ENCODE data around the gene INO80E.
"Not testable (repeated sequence)": the region's sequence is repeated elsewhere in the genome, so short reads cannot be mapped to it uniquely, and the experiment has no call there.

The INO80E gene

GRCh38 chr16:29995911-29996765, at the start of gene INO80E:
INO80E (plus strand) TSS chr16:29996241; CDS start chr16:29996311, 70 bp downstream.
- peak; percentile 72 for DNase-seq

DNA sequence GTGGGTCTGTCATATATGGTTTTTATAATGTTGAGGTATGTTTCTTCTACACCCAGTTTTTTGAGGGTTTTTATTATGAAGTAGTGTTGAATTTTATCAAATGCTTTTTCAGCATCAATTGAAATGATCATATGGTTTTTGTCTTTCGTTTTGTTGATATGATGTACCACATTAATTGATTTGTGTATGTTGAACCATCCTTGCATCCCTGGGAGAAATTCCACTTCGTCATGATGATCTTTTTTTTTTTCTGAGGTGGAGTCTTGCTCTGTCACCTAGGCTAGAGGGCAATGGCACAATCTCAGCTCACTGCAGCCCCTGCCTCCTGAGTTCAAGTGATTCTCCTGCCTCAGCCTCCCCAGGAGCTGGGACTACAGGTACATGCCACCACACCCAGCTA, 48.1 kb upstream of the INO80E start:
- no peak for DNase-seq

- DNase-seq, result no peak
These were observed 45.1 kb upstream of the INO80E start for GRCh38 chr16:29950806-29951461.

- DNase-seq, result no peak
These were observed 44.2 kb upstream of the INO80E start for GRCh38 chr16:29951625-29952365.

GRCh38 chr16:29958756-29959155, 37.3 kb upstream of the INO80E start:
- DNase-seq, result no peak

- no peak for DNase-seq
These were observed 36.7 kb upstream of the INO80E start for GRCh38 chr16:29959293-29959692.

GRCh38 chr16:29959821-29960220, 36.2 kb upstream of the INO80E start:
- DNase-seq, result not testable (repeated sequence)

GRCh38 chr16:29961127-29961478, 34.9 kb upstream of the INO80E start:
- no peak for DNase-seq

DNA sequence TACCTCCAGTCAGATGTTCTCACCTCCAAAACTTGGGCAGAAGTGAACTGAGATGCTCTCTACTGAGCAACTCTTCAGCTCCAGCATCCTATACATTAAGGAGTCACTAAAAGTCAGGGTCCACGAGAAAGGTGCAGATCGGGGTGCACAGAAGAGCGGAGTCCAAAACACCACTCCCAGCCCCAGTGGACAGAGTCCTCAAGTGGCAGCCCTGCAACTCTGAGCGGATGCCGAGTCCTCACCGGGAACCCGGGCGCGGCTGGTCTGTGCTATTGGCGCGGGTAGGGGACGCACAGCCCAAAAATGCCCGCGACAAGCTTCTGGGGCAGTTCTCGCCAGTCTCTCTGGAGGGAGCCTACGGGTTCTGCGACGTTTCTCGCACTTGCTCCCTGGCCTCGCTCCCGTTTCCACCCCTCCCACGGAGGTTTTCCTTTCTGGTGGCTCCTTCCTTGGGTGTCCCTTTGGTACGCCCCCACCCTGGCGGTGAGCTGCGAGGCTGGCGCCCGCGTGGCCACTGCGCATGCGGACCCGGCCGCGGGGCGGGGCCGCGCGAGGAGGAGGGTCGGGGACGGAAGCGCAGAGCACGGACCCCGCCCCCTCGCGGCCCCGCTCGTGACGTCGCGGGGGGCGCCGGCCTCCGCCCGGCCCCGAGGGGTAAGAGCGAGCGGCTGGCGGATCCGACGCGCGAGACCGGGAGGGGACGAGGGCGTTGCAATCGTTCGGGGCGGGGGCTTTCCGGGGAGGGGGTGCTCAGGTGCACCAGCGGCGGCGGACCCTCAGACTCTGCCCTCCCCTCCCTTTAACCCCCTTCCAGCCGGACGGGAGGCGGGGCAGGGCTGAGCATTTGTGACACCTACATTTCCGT, 34.3 kb upstream of the INO80E start, which contains the start of gene TMEM219:
TMEM219 (plus strand) TSS at position 601 of the 865 bp plus-strand sequence. CDS start 1,065 bp downstream, outside the sequence.
- peak; percentile 75 for DNase-seq

- DNase-seq, result no peak
These were observed 33.6 kb upstream of the INO80E start for GRCh38 chr16:29962344-29962994.

GRCh38 chr16:29963021-29963743, 32.9 kb upstream of the INO80E start:
- DNase-seq, result no peak

- no peak for DNase-seq
These were observed 27.8 kb upstream of the INO80E start for GRCh38 chr16:29968205-29968604.

- DNase-seq, result no peak
These were observed 24.7 kb upstream of the INO80E start for GRCh38 chr16:29971304-29971703.

DNA sequence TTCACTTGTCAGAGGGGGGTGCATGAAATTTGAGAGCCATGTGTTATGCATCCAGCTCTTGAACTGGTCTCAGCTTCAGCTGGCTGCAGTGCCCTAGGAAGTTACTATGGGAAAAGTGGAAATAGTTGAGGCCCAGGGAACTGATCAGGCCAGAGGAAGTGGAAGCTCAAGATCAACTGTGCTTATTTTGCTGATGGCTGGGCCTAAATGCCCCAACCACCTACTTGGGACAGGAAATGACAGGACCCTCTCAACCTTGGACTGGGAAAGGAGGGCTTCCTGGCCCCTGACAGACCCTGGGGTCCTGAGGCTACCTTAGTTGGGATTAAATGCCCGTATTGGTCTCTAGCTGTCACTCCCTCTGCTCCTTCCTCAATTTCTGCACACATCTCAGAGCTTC, 23.5 kb upstream of the INO80E start:
- DNase-seq, result no peak

DNA sequence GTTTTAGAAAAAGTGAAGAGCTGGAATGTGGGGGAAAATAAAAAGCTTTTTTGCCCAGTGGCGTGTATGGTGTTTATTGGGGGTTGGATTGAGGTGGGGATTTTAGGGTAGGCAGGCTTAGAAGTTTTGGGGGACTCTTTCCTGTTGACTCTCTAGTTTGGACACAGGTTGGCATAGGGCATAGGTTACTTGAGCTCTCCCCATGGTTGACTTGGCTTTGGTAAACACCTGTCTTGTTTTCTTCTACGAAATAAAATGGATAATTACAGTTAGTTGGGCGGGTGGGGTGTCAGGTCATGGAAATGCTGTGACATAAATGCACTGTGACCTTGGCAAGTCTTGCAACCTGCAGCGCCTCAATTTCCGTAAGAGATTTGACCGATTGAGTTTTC, 23.1 kb upstream of the INO80E start:
- DNase-seq, result no peak

DNA sequence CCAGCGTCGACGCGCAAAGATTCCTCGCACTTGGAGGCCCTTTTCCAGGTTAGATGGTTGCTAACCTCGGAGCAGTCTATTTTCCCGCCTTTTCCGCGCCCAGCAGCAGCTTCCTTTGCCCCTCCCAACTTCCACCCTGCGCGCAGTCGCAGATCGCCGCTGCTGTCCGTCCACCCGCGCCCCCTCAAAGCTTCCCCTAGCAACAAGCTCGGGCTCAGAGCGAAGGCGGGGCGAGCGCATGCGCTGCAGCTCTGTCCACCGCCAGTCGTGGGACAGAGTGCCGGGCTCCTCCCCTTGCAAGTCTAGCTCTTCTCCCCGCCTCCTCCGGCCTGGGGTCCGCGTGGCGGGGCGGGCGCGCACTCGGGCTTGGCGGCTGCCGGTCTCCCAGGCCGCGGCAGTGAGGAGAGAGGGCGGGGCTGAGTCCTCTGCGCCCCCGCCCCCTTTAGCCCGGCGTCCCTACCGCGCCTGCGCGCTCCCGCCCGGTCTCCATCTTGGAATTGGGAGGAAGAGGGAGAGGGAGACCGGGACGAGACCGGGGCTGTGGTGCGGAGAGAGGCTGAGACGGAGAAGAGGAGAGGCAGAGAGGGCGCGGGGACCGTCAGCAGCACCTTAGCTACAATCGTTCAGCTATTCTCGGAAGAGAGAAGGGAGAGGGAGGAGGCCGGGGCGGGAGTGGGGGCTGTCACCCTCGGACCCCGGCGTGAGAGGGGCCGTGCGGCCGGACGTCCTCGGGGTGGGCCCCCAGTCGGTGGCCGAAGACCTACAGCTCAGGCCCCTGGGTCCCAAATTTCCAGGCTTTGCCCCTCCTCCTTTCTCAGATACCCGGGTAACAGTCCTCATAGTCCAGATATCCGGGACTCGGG, 22.4 kb upstream of the INO80E start, which contains the start of gene TAOK2:
TAOK2 (plus strand) TSS at position 485 of the 863 bp plus-strand sequence. CDS start 3,905 bp downstream, outside the sequence.
- DNase-seq, result peak; percentile 91

DNA sequence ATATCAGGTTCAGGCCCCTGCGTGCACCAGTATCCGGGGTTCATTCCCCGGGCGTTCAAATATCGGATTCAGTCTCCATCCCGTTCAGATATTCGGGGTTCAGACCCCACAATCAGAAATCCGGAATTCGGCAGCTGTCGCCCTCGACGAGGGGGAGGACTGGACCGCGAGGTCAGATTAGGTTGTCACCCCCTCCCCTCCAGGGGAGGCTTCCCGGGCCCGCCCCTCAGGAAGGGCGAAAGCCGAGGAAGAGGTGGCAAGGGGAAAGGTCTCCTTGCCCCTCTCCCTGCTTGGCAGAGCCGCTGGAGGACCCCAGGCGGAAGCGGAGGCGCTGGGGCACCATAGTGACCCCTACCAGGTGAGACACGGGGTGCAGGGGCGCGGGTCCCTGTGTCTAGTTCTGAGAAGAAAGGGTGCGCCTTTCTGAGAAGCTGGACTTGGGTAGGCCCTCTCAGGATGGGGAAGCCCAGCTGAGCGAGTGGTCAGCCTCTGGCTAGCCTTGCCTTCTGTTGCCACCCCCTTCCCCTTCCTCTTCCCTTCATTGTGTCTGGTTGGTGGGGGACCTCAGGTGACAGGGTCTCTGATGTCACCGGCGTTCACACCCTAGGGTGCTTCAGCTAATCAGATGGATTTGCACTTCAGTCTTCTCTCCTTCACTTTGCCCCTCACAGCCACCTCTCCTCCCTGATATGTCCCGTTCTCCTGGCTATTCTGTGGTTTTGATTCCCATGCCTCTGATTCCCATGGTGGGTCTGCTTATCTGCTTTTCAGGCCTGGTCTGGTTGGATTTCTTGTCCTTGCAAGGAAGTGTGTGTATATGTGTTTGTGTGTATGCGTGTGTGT, 21.5 kb upstream of the INO80E start:
- no peak for DNase-seq

DNA sequence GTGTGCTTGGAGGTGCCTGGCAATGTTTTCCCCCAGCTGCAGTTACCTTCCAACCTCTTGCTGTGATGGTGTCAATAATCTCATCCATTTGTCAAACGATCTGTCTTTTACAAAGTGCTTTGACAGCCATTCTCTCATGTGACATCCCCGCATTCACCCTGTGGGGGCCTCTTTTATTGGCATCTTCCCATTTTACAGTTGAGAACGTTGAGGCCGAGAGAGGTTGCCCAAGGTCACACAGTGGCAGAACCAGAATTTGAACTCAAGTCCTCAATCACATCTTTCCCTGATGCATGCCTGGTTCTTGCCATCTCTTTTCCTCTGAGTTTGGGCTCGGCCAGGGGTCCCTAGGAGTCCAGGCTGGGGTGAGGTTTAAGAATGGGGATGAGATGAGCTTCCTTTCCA, 20.9 kb upstream of the INO80E start:
- DNase-seq, result no peak

Measured in NCI-H748 treated with DMSO at 0.1 percent for 48 hours (cell line).